ENCODE results near the gene GRK6.

DNA sequence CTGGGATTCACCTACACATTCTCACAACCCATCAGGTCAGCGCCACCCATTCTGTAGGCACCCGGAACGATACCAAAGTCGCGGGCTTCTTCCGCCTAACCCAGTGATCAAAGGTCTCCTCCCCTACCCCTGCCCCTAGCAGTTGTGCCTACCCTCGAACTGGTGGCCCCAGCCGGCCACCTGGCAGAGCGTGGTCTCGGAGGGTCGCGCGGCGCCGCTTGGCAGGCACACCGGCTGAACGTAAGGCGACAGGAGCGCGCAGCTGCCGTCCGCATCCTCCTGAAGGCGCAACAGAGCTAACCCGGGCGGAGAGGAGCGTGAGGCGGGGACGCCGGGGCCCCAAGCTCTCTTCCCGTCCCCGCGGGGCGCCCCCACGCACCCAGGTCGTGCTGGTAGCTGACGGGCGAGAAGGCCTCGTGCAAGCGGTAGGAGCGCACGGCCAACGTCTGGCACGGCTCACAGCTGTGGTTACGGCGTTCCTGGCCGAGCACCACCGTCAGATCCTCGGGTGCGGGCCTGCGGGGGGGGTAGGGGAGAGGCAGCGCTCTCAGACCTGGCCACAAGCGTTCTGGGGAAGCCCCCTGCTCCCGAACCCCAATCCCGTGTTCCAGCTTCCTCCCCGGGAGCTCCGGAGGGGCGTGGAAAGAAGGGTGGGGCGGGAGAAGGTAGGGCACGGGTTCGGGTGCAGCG, 23.2 kb upstream of the GRK6 start:
- TF ChIP-seq, protein P1, sequence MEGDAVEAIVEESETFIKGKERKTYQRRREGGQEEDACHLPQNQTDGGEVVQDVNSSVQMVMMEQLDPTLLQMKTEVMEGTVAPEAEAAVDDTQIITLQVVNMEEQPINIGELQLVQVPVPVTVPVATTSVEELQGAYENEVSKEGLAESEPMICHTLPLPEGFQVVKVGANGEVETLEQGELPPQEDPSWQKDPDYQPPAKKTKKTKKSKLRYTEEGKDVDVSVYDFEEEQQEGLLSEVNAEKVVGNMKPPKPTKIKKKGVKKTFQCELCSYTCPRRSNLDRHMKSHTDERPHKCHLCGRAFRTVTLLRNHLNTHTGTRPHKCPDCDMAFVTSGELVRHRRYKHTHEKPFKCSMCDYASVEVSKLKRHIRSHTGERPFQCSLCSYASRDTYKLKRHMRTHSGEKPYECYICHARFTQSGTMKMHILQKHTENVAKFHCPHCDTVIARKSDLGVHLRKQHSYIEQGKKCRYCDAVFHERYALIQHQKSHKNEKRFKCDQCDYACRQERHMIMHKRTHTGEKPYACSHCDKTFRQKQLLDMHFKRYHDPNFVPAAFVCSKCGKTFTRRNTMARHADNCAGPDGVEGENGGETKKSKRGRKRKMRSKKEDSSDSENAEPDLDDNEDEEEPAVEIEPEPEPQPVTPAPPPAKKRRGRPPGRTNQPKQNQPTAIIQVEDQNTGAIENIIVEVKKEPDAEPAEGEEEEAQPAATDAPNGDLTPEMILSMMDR (IDR thresholded peaks at IDR 0.05): no peak
- TF ChIP-seq POLR2A (IDR thresholded peaks at IDR 0.05): no peak
